H1 (cell line): ENCODE data around the gene NEDD4L. TPM values are rescaled to one million over a fixed set of nuclear protein-coding genes. Genes with fewer than 3 reads are reported as not detected.

Source experiments
- ATF3 ChIP-seq: IDR thresholded peaks from 2 replicates; pipeline ENCODE4 v1.6.1; 2011; ENCODE audit warnings: low read depth, mild to moderate bottlenecking, low read length; ENCODE audit not compliant: insufficient read depth
- CEBPB ChIP-seq: IDR thresholded peaks from 2 replicates; pipeline ENCODE4 v1.6.1; 2012; ENCODE audit warnings: low read depth, low read length
- NANOG ChIP-seq: IDR thresholded peaks from 2 replicates; pipeline ENCODE4 v1.6.1; 2011; ENCODE audit warnings: low read length, low read depth, mild to moderate bottlenecking, inconsistent platforms; ENCODE audit not compliant: insufficient read depth, poor library complexity, severe bottlenecking
- TAF7 ChIP-seq: optimal IDR thresholded peaks from 2 replicates; pipeline ENCODE3; 2011; ENCODE audit warnings: low read depth, mild to moderate bottlenecking, inconsistent platforms, low read length, moderate library complexity, borderline replicate concordance
- TEAD4 ChIP-seq: IDR thresholded peaks from 2 replicates; pipeline ENCODE4 v1.6.1; 2012; ENCODE audit warnings: low read depth, low read length, inconsistent platforms, mixed read lengths
- USF2 ChIP-seq: IDR thresholded peaks from 2 replicates; pipeline ENCODE4 v1.6.1; 2011; ENCODE audit warnings: low read length, improper control_type of control experiment
- ZNF274 ChIP-seq: IDR thresholded peaks from 2 replicates; pipeline ENCODE4 v1.7.0; 2012; ENCODE audit warnings: low read length, borderline replicate concordance; ENCODE audit errors: extremely low read depth
- polyA plus RNA-seq, 7 experiments: library from polyadenylated mRNA; depleted of rRNA in 3 of 7; stranded (reverse) in 5 of 7; unstranded in 2 of 7; fragments of >200 nt in 5 of 7; fragments of 200-250 nt in 2 of 7; gene quantifications; 1 replicate in 5 of 7; 2 replicates in 1 of 7; 4 replicates in 1 of 7; pipeline versions ENCODE4 v1.2.1 to v1.2.3, GENCODE V29; 2011 to 2013; ENCODE audit warnings: missing spikeins in 2 of 7, mixed read lengths in 2 of 7
- total RNA-seq: library from RNA; stranded (reverse); fragmentation: NEBNext Ultra II Directional; extraction: Animal tissue kit (Norgen Biotek cat#: 25700); gene quantifications from 2 replicates; pipeline ENCODE4 v1.2.1, GENCODE V29; 2021

Gene NEDD4L
- total and polyA plus RNA-seq, 2 of the 8 experiments (the other 6 are each of a cell fraction or from before 2014, with no cell fraction given) = 37.3 to 69.8 TPM

GRCh38 chr18:58392324-58393000 lies 348.4 kb downstream of the NEDD4L start (continued):
- TF ChIP-seq USF2 = no peak
- no peak for TF ChIP-seq ATF3
- TF ChIP-seq TEAD4 = no peak
- TF ChIP-seq CEBPB = no peak
- no peak for TF ChIP-seq NANOG
- TF ChIP-seq TAF7 = no peak
- no peak for TF ChIP-seq ZNF274
